Stimulated activated CD8-positive, alpha-beta memory T cell treated with anti-CD3 and anti-CD28 coated beads, Interleukin-15, amount 100 ng/mL, for 24 hours (primary cell): ENCODE measurements around the gene PXMP2.

Experiments
- DNase-seq: peaks from one replicate; pipeline ENCODE4 v3.0.0-alpha.2; 2020; ENCODE audit warnings: low read depth

Gene PXMP2

DNA sequence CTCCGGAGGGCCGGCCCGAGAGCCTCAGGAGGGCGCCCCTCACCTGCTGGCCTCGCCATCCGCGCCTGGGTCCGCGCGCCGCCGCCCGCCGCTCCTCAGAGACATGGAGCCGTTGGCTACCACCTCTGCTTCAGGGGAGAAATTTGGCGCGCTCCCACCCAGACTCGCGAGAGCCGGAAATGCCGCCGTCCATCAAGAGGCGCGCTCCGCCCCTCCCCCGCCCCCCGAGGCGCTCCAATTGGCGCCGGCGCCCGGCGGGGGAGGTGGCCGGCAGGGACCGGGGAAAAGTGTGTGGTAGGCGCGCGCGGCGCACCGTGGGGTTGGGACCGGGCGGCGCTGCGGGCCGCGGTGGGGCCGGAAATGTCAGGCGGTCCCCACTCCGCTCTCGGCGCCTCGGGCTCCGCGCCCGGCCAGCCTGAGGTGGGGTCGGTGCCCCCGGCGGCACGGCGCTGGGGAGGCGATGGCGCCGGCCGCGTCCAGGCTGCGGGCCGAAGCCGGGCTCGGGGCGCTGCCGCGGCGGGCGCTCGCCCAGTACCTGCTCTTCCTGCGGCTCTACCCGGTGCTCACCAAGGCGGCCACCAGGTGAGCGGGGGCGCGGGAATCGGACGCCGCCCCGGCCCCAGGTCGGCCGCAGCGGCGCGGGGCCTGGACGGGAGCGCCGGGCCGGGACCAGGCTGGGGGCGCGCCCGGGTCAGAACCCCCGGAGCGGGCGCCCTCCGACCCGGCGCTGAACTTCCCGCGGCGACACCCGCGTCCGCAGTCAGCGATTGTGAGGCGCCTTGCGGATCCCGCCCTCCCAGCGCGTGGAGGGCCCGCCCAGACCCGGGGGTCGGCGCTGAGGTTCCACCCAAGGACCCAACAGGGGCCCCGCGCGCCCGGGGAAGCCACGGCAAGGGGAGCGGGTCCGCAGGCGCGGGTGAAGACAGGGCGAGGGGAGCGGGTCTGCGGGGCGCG is at the start of gene PXMP2, which contains the start of gene POLE:
Gene PXMP2, plus strand, starts transcription at position 377 of the 954 bp plus-strand sequence. Its CDS starts 84 bp downstream, at position 461.
Gene POLE, minus strand, starts transcription at position 132 of the 954 bp plus-strand sequence. Its CDS starts 27 bp downstream, at position 105.
- peak; percentile 89 for DNase-seq

GRCh38 chr12:132637811-132638210 is 49.6 kb upstream of the PXMP2 start:
- no peak for DNase-seq

DNA sequence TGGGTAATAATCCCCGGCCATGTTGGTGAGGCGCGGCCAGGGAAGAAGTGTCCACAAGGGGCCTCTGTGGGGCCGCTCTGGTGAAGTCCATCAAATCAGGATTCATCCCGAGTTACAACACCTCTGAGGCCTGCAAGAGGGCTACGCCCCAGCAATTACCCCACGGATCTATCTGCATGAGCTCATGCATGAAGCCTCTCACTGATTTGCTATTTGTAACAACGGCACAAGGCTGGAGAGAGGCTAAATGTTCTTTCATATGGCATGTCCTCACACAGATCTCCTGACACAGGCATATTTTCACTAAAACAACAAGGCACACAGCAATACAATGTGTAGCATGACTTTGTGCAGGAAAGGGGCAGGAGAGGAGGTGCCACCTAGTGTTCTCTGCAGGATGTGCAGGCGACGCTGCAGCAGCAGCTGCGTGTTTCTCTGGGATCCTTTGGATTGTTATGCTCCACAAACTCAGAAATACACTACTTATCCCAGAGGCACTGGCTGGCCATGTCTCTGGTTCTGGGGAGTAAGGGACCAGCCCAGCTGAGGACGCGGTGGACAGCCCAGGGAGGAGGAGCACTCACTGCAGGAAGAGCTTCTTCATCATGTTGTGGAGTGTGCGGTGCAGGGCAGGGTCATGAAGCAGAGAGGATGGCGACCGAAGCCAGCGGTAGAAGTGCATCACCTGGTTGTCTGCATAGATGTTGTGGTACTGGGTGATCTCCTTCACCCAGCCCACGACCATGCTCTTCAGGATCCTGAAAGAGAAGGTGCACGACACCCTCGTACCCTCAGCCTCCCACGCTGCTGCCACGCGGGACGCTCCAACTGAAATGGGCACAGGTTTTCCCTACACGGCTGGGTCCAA is 48.6 kb upstream of the PXMP2 start:
- DNase-seq, result no peak

- no peak for DNase-seq
These were observed 47.3 kb upstream of the PXMP2 start for GRCh38 chr12:132639956-132640520.

GRCh38 chr12:132640936-132641335 is 46.5 kb upstream of the PXMP2 start:
- no peak for DNase-seq

- DNase-seq, result no peak
These were observed 45.4 kb upstream of the PXMP2 start for GRCh38 chr12:132641811-132642650.

- DNase-seq, result no peak
These were observed 44.2 kb upstream of the PXMP2 start for GRCh38 chr12:132642846-132643835.

GRCh38 chr12:132646850-132647249 is 40.5 kb upstream of the PXMP2 start:
- DNase-seq, result no peak

GRCh38 chr12:132647858-132648257 is 39.5 kb upstream of the PXMP2 start:
- no peak for DNase-seq

DNA sequence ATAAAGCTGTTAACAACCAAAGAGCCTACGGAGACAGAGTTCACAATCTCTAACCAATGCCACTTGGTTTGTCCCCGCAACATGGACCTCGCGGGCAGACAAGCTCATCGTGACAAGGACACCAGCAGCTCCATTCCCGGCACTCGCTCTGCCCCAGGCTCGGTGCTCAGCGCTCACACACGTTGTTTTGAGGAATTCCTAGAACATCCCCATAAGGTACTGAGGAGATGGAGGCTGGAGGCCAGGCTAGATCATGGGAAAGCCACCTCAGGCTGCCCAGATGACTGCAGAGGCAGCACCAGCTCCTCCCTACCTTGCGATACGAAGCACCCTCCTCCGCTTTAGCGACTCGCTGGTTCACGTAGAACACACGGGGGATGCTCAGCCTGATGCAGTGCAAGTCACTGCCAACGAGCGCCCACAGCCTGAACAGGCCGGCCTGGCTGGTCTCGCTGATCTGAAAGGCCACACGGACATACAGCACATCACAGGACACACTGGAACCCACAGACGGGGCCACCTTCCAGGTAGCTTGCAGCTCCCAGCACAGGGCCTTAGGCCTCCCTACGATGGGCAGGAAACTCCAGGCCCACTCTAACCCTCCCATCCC is 38.7 kb upstream of the PXMP2 start:
- no peak for DNase-seq

DNA sequence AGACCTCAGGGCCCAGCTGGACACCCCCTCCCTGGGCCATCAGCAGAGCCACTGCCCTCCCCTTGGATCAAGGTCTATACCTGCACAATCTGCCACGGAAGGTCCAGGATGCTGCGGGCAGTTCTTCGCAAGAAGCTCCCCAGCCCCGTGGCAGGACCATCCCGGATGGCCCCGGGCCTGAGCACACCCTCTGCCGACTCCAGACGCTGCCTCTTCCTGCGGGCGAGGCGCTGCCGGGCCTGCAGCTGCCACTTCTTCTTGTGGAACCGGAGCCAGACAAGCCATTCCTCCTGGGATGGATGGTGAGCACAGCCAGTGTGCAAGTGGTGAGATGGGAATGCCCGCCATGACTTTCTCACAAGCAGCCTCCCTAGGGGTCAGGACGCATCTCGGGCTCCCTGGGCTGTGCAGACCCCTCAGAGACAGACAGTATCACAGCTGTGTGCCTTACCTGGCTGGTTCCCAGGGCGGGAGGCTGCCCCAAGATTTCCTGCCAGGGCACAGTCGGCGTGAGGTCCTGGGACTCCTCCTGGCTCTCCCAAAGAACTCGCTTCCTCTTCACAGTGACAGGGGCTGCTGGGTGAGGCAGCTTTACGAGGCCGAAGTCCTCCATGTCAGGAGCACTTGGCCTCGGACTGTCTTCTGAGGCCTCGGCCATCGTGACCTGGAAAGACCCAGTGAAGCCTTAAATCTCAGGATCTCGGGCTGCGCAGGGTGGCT is 38.0 kb upstream of the PXMP2 start:
- DNase-seq, result no peak

DNA sequence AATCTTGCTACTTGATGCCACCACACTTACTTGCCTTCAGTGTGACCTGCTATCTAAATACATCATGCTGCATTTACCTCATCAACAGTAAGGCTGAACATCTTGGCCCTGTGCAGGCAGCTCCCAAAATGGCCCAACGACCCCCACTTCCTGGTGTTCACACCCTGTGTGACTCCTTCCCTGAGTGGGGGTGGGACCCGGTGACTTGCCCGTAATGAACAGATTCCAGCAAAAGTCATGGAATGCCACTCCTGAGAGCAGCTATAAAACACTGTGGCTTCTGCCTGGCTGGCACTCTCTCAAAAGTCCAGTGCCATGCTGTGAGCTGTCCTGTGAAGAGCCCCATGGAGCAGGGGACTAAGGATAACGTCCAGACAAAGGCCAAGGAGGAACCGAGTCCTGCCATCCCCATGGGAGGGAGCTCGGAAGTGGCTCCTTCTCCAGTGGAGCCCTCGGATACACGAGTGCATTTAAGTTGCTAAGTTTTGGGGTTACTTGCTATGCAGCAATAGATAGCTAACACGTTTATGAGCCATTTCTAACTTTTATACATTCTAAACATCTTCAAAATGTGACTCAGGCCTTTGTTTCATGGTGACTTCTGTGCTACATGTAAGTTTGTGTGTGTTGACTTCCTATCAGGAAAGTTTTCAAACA is 35.8 kb upstream of the PXMP2 start:
- no peak for DNase-seq

DNA sequence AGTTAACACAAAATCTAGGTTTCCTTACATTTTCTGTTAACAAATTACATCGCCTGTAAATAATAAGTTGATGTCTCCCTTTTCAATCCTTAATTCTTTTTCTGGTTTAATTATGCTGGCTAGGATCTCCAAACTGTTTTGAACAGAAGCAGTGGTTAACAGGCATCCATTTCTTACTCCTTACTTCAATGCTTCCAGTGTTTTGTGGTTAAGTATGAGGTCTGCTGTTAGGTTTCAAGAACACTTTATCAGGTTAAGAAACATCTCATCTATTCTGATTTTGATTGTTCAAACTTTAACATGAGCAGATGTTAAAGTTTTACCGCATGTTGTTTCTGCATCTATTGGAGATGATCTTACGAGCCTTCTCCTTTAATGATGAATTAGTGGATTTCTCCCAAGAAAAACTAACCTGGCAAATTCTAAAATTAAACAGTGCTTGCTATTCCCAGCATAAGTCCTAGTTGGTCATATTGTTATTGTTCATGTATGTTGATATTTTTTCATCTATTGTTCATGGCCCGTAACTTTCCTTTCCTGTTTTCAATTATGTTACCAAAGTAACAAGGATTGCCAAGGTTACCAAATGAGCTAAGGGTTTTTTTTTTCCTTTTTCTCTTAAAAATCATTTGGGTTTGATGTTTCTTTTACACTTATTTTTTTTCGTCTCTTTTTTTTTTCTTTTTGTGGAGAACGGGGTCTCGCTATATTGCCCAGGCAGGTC is 33.7 kb upstream of the PXMP2 start:
- DNase-seq, result no peak

DNA sequence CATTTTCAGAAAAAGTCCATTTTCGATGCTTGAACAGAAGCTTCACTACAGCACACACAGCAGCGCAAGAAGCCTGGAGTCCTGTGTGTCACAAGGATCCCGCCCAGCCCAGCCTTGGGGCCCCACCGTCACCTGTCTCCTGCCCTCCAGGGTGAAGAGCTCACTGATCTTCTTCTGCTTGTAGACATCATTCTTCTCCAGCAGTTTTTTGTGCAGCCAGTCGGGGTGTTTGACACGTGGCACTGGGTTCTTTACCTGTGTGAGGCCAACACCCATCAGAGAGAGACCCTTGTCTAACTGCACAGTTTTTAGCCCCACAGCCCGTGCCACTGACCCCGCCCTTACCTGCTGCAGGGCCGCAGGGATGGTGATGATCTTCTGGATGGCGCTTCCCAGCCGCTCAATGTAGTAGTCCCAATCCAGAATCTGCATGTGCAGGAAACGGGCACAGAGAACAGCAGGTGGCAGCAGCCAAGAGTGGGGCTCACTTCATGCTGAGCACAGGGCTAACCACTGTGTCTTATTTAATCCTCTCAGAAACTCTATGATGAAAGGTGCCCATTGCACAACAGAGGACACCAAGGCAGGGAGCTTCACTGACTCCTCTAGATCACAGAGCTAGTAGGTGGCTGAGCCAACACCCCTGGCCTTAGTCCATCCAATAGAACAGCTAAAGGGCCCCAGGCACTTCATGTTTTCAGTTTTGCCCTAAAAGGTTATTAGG is 30.2 kb upstream of the PXMP2 start:
- no peak for DNase-seq

DNA sequence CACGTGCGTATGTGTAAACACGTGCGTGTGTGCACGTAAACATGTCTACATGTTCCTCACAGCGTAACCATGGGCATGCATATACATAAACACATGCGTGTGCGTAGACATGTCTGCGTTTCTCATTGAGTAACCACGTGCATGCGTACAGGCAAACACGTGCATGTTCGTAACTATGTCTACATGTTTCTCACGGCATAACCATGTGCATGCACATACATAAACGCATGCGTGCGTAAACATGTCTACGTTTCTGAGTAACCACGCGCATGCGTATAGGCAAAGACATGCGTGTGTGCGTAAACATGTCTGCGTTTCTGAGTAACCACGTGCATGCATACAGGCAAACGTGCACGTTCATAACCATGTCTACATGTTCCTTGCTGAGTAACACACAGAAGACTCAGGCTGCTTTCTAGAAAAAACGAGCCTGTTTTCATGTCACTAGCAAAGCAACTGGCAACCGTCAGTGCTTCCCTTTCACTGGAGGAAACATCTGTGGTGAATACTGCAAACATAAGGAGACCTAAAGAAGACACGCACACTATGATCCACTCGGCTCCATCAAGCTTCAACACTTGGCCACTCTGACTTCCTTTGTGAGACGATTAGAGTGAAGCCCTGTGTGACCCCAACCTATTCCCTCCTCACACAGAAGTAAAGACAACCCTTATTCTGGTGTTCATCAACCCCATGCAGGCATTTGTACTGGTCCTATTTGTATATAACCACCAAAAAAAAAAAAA is 29.1 kb upstream of the PXMP2 start:
- no peak for DNase-seq

DNA sequence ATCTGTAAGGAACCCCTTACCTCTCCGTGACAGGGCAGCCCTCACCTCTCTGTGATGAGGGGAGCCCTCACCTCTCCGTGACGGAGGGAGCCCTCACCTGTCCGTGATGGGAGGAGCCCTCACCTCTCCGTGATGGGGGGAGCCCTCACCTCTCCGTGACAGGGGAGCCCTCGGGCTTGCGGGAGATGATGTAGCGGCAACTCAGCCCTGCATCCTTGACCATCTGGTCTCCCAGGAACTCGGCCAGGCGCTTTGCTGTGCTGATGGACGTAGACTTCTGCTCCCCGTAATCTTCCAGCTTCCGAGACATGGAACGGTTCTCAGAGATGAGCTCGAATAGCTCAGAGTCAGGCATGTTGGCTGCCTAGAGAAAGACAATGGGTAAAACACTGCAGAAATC is 28.2 kb upstream of the PXMP2 start:
- no peak for DNase-seq
